A549 treated with GW870086 at 1 μM for 4 hours (cell line): ENCODE data around the gene GIMAP1. TPM values are rescaled to one million over a fixed set of nuclear protein-coding genes. Genes with fewer than 3 reads are reported as not detected.

Experiments used
- total RNA-seq: library from RNA; stranded (reverse); fragments of 200-300 nt; extraction: Qiagen RNA extraction; gene quantifications from 5 replicates; pipeline ENCODE4 v1.2.3, GENCODE V29; 2022; ENCODE audit warnings: low read depth

GIMAP1 gene
- not detected in 5 replicates for total RNA-seq

GRCh38 chr7:150716368-150716767 lies at the start of gene GIMAP1:
TSS of gene GIMAP1 (plus strand) at chr7:150716613. CDS start at chr7:150719048, 2,435 bp downstream.

GRCh38 chr7:150685219-150686029 lies 31.0 kb upstream of the GIMAP1 start, which contains the start of gene GIMAP2:
TSS of gene GIMAP2 (plus strand) at chr7:150685706. CDS start at chr7:150687060, 1,354 bp downstream.

GRCh38 chr7:150737265-150738055 lies 21.0 kb downstream of the GIMAP1 start, which contains the start of gene GIMAP5:
TSS of gene GIMAP5 (plus strand) at chr7:150737418. CDS start at chr7:150740885, 3,467 bp downstream.

Other genes with a start within 250 kb of the GIMAP1 start
- not detected in 5 replicates for gene GIMAP7, start 201.7 kb upstream of the GIMAP1 start, total RNA-seq
- not detected in 5 replicates for gene GIMAP4, start 149.2 kb upstream of the GIMAP1 start, total RNA-seq
- gene GIMAP6, start 84.2 kb upstream of the GIMAP1 start, total RNA-seq, result not detected in 5 replicates
- gene GIMAP2, start 30.9 kb upstream of the GIMAP1 start, total RNA-seq, result 0.08 TPM in 1 of 5 replicates, not detected in the others
- 0.14 TPM in 1 of 5 replicates, not detected in the others for gene GIMAP5, start 20.8 kb downstream of the GIMAP1 start, total RNA-seq
- 0.11 TPM in 1 of 5 replicates, not detected in the others for gene TMEM176B, start 83.8 kb downstream of the GIMAP1 start, total RNA-seq
- gene TMEM176A, start 84.2 kb downstream of the GIMAP1 start, total RNA-seq, result not detected in 5 replicates
- gene AOC1, start 135.9 kb downstream of the GIMAP1 start, total RNA-seq, result not detected in 5 replicates